Natural killer cell treated with Interleukin-12 subunit alpha and Interleukin-12 subunit beta and Interleukin-15 and Interleukin-18, amount 100 ng/mL, for 72 hours (primary cell): ENCODE results near the gene NT5E. TPM values are rescaled to one million over a fixed set of nuclear protein-coding genes. Genes with fewer than 3 reads are reported as not detected.

Source experiments
- ATAC-seq, 2 donors: fragments of 150-1000 bp; cut with Tn5 transposase in 1 of 2; sonication (Bioruptor Pico), chemical (Tn5 transposase) in 1 of 2; 2 replicates each; pipeline ENCODE4 v1.10.0; 2021
- DNase-seq: peaks from one replicate; pipeline ENCODE4 v3.0.0; 2022; ENCODE audit warnings: low spot score
- H3K27ac Mint-ChIP-seq, 2 donors: 1 replicate in 1 of 2; 2 replicates in 1 of 2; pipeline ENCODE4 v1.8.0; 2022; ENCODE audit warnings: mixed read lengths in 2 of 2, mild to moderate bottlenecking in 1 of 2, moderate library complexity in 1 of 2
- H3K27me3 Mint-ChIP-seq, 2 donors: 1 replicate in 1 of 2; 2 replicates in 1 of 2; pipeline ENCODE4 v1.8.0; 2022; ENCODE audit warnings: mixed read lengths in 2 of 2
- H3K36me3 Mint-ChIP-seq: one replicate; pipeline ENCODE4 v1.8.0; 2022; ENCODE audit warnings: mixed read lengths
- H3K4me1 Mint-ChIP-seq, 2 donors: 1 replicate in 1 of 2; 2 replicates in 1 of 2; pipeline ENCODE4 v1.8.0; 2022; ENCODE audit warnings: low read depth in 2 of 2, mixed read lengths in 2 of 2, mild to moderate bottlenecking in 1 of 2
- H3K4me3 Mint-ChIP-seq: one replicate; pipeline ENCODE4 v1.8.0; 2022; ENCODE audit warnings: mixed read lengths
- H3K9me3 Mint-ChIP-seq: 2 replicates; pipeline ENCODE4 v1.8.0; 2022; ENCODE audit warnings: mixed read lengths
- total RNA-seq, 2 donors: library from RNA; stranded (reverse); gene quantifications; one replicate each; pipeline ENCODE4 v1.2.3, GENCODE V29; 2022

The NT5E gene
- total RNA-seq, 2 donors from 2014 or later: 0.56 TPM; not detected in 1

DNA sequence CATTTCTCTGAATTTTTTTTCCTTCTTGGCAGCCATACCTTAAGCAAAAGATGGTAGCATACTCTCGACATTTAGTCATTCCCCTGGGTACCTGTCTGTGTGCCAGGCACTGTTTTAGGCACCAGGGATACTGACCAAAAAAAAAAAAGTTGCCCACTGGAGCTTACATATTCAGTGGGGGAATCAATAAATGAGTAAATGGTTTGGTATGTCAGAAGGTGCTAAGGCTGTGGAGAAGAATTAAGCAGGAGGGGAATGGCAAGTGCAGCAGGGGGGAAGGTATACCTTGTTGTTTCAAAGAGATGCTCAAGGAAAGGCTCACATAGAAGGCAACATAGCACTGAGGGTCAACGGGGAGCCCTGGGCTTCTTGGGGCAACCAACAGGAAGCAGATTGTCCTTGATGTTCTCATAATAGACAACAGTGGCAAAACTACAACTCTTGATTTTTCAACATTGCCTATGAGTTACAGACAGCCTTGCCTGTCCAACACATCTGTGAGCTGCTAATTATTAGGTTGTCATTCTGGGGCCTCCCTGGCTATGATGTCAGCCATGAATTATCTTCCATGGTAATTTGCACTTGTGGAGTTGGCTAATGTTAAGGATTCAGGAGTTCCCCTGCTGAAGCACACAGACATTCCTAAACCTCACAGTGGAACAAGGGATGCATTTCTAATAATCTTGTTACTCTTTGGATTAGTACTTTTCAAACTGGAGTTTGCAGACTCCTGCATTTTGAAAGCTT lies 19.6 kb downstream of the NT5E start:
- Mint-ChIP-seq H3K27me3 (peaks cover 36 to 41% of the 10 kb centered on the region in 2 donors), H3K27ac (no peak overlapping the region), H3K36me3 (no peaks in the 10 kb centered on the region), H3K4me1 (peaks cover 13 to 18% of the 10 kb centered on the region in 2 donors), H3K9me3 (no peaks in the 10 kb centered on the region), H3K4me3 (no peak overlapping the region)
- DNase-seq (no peak), ATAC-seq (no peak)

DNA sequence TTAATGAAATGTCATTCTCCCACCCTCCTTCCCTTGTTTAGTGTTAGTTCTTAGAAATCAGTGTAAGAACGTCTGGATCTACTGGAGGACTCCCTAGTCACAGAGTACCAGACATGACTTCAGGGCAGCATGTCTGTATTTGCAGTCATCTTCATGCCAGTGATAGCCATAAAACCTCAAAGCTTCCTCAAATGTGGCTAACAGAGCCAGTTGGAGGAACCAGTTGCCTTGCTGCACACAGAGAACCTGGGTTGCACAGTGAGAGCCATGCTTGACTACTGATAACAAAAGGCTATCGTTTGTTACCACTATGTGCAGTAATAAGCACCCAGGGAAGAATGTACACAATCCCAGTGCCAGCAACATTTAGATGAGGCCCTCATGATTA lies 20.1 kb downstream of the NT5E start:
- DNase-seq (no peak), ATAC-seq (no peak)
- Mint-ChIP-seq H3K4me1 (peaks cover 8 to 13% of the 10 kb centered on the region in 2 donors), H3K27me3 (peaks cover 31 to 35% of the 10 kb centered on the region in 2 donors), H3K9me3 (no peaks in the 10 kb centered on the region), H3K36me3 (no peaks in the 10 kb centered on the region), H3K4me3 (no peak overlapping the region), H3K27ac (no peak overlapping the region)

DNA sequence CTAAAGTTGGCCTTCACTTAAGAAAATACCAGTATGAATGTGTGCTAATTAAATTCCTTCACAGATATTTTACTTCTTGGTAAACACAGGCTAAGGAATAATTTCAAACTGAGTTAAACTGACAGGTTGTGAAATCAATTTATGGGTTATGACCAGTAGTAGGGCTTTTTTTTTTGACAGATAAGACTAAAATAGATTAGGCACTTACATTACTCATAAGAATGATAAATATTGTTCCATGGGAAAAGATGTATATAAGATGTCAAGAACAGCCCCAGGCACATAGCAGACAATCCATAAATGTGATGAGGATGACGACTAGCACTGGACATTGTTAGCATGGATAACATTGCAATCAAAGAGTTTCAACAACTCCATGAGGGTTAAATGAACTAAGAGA lies 22.9 kb downstream of the NT5E start:
- Mint-ChIP-seq H3K9me3 (no peaks in the 10 kb centered on the region), H3K4me3 (no peak overlapping the region), H3K4me1 (no peaks in the 10 kb centered on the region), H3K27me3 (peaks cover 26 to 29% of the 10 kb centered on the region in 2 donors), H3K36me3 (no peaks in the 10 kb centered on the region), H3K27ac (no peak overlapping the region)
- DNase-seq (no peak), ATAC-seq (no peak)

DNA sequence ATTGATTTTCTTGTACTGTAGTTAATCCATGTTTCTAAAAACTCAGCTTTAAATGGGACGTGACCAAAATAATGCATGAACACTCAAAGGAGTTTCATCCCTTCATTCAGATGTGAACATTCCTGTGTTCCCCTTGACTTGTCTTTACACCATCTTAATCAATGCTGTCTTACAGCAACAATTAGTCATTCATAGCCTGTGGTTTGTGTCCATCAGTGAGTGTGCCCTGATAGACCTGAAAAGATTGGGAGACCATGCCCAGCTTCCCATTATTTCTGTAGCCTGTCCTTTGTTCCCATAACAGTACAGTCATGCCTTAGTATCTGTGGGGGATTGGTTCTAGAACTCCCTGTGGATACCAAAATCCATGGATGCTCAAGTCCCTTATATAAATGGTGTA lies 23.9 kb downstream of the NT5E start:
- DNase-seq (no peak), ATAC-seq (no peak)
- Mint-ChIP-seq H3K27ac (no peak overlapping the region), H3K36me3 (no peaks in the 10 kb centered on the region), H3K9me3 (no peaks in the 10 kb centered on the region), H3K4me3 (no peak overlapping the region), H3K4me1 (no peaks in the 10 kb centered on the region), H3K27me3 (peaks cover 20 to 23% of the 10 kb centered on the region in 2 donors)

DNA sequence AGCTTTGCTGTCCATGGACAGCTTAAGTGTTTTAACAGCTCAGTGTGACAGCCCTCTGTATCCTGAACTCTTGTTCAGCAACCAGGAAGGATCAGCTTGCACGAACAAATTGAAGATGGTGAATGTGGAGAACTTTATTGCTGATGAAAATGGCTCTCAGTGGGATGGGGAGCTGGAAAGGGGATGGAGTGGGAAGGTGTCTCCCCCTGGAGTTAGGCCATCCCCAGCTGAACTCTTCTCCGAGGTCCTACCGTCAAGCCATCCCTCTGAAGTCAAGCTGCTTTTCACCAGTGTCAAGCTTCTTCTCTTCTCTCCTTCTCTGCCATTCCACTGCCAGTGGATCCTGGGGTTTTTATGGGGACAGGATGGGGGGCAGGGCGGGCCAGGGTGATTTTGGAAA lies 26.6 kb downstream of the NT5E start:
- ATAC-seq (no peak), DNase-seq (no peak)
- Mint-ChIP-seq H3K4me3 (no peak overlapping the region), H3K27ac (no peak overlapping the region), H3K36me3 (no peaks in the 10 kb centered on the region), H3K4me1 (no peaks in the 10 kb centered on the region), H3K27me3 (peaks cover 21 to 22% of the 10 kb centered on the region in 2 donors), H3K9me3 (no peaks in the 10 kb centered on the region)

DNA sequence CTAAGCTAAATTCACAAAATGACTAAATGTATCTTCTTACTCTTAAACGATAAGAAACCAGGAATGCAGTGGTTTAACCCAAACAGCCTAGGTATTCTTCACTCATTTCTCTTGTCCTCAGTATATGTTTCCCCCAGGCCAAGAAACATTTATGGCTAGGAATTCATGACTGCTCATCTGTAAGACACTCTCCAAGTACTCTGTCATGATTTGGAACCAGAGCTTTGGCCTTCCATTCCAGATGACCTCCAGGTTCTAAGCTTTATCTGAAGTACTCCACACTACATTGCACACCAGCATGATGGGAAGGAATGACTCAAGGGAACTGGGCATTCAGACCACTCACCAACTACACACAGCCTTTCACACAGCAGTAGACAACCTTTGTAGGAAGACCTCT lies 29.3 kb downstream of the NT5E start:
- DNase-seq (no peak), ATAC-seq (no peak)
- Mint-ChIP-seq H3K9me3 (no peaks in the 10 kb centered on the region), H3K4me1 (peaks cover 0 to 6% of the 10 kb centered on the region in 2 donors), H3K4me3 (no peak overlapping the region), H3K27me3 (peaks cover 23 to 27% of the 10 kb centered on the region in 2 donors), H3K36me3 (no peaks in the 10 kb centered on the region), H3K27ac (no peak overlapping the region)

DNA sequence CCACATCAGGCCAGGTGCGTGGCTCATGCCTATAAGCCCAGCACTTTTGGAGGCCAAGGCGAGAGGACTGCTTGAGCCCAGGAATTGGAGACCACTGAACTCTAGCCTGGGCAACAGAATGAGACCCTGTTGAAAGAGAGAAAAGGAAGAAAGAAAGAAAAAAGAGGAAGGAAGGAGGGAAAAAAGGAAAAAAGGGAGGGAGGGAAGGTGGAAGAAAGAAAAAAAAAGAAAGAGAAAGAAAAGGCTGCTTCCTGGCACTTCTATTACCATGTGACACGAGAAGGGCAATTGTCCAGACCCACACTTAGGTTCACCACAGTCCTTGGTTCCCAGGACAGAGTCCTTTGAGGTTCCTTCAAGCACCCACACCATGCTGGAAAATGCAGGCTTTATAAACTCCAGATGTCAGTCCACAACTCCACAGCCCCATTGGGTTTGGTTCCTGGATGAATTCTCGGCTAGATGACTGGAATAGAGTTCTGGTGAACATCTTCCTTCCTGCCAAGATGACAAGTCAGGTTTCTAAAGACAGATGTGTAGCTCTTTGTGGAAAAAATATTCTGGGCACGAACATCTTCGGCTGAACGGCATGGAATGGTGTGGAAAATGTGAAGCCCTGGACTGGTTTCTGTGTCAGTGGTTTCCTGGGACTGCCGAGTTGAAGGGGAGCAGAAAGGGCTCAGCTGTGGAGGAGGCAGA lies 32.5 kb downstream of the NT5E start:
- H3K4me1 Mint-ChIP-seq: peaks cover 0 to 6% of the 10 kb centered on the region in 2 donors
- no peak overlapping the region for H3K27ac Mint-ChIP-seq
- peaks cover 10 to 21% of the 10 kb centered on the region in 2 donors for H3K27me3 Mint-ChIP-seq
- H3K9me3 Mint-ChIP-seq: no peaks in the 10 kb centered on the region
- no peaks in the 10 kb centered on the region for H3K36me3 Mint-ChIP-seq
- ATAC-seq (no peak), DNase-seq (no peak)
- H3K4me3 Mint-ChIP-seq: no peak overlapping the region

- peaks cover 0 to 6% of the 10 kb centered on the region in 2 donors for H3K4me1 Mint-ChIP-seq
- H3K27ac Mint-ChIP-seq: no peak overlapping the region
- DNase-seq: peak; percentile 79
Observed at GRCh38 chr6:85482905-85483700, 33.2 kb downstream of the NT5E start.

DNA sequence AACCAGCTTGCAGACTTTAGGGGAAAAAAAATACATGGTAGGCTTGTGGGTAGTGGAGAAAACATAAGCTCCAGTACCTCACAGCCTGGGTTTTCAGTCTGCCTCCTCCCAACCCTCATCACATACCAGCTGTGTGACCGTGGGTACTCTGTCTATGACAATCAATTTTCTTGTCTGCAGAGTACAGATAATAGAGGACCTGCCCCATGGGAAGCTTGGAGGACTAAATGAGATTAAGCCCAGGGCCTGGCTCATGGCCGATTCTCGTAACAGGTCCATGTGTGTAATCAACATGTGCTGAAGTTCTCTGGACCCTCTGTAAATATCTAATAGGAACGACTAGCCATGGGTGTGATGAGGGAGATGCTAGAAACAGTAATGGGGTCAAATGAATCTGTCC lies 34.0 kb downstream of the NT5E start:
- H3K9me3 Mint-ChIP-seq: no peaks in the 10 kb centered on the region
- H3K36me3 Mint-ChIP-seq: no peaks in the 10 kb centered on the region
- H3K27ac Mint-ChIP-seq: no peak overlapping the region
- DNase-seq (no peak), ATAC-seq (no peak)
- H3K27me3 Mint-ChIP-seq: peaks cover 10 to 22% of the 10 kb centered on the region in 2 donors
- H3K4me1 Mint-ChIP-seq: peaks cover 0 to 6% of the 10 kb centered on the region in 2 donors
- H3K4me3 Mint-ChIP-seq: no peak overlapping the region

More at GRCh38 chr6:85482905-85483700, 33.2 kb downstream of the NT5E start:
- ATAC-seq: peak; percentile 79 to 83
- H3K9me3 Mint-ChIP-seq: no peaks in the 10 kb centered on the region
- no peaks in the 10 kb centered on the region for H3K36me3 Mint-ChIP-seq
- peaks cover 10 to 22% of the 10 kb centered on the region in 2 donors for H3K27me3 Mint-ChIP-seq
- H3K4me3 Mint-ChIP-seq: no peak overlapping the region

DNA sequence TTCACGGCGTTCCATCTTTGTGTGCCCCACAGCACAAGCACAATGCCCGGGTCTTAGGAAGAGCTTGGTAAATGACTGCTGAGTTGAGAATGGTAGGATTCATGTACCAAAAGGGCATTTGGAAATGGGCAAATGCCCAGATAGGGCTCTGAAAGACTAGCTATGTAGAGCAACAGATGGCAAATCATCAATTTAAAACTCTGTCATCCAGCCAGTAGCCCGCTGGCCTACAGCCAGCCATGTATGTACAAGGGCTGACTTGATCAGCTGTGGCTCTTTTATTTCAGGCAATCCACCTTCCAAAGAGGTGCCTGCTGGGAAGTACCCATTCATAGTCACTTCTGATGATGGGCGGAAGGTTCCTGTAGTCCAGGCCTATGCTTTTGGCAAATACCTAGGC lies 35.1 kb downstream of the NT5E start:
- H3K36me3 Mint-ChIP-seq: no peaks in the 10 kb centered on the region
- ATAC-seq (no peak), DNase-seq (no peak)
- peaks cover 10 to 19% of the 10 kb centered on the region in 2 donors for H3K27me3 Mint-ChIP-seq
- no peak overlapping the region for H3K4me3 Mint-ChIP-seq
- H3K4me1 Mint-ChIP-seq: peaks cover 0 to 6% of the 10 kb centered on the region in 2 donors
- H3K9me3 Mint-ChIP-seq: no peaks in the 10 kb centered on the region
- no peak overlapping the region for H3K27ac Mint-ChIP-seq

DNA sequence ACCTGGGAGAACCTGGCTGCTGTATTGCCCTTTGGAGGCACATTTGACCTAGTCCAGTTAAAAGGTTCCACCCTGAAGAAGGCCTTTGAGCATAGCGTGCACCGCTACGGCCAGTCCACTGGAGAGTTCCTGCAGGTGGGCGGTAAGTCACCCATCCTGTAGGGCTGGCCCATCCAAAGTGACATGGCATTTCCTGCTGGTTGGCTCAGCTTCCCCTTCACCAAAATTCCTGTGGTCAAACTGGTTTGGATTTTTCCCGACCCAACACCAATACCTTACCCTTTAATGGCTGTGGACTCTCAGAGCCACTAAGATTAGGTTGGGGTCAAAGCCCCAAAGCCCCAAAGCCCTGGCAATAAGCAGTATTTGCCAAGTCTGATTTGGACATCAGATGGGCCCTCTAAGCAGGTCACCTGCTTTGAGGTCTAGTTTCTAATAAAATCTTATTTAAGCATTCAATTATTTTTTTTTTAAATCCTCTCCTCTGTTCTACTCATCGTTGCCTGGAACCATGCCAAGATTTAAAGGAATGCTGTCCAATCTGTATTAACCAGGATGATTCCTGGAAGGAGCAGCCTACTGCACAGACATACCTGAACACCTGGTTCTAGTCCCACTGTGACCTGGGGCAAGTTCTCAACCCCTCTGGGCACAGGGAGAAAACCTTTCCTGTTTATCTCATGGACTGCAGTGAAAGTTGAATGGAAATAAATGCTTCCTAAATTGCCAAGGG lies 40.8 kb downstream of the NT5E start:
- no peak for ATAC-seq
- Mint-ChIP-seq H3K4me3 (no peak overlapping the region), H3K36me3 (no peaks in the 10 kb centered on the region), H3K9me3 (no peaks in the 10 kb centered on the region), H3K4me1 (peaks cover 0 to 4% of the 10 kb centered on the region in 2 donors), H3K27ac (no peak overlapping the region), H3K27me3 (peaks cover 0 to 4% of the 10 kb centered on the region in 2 donors)
- no peak for DNase-seq

DNA sequence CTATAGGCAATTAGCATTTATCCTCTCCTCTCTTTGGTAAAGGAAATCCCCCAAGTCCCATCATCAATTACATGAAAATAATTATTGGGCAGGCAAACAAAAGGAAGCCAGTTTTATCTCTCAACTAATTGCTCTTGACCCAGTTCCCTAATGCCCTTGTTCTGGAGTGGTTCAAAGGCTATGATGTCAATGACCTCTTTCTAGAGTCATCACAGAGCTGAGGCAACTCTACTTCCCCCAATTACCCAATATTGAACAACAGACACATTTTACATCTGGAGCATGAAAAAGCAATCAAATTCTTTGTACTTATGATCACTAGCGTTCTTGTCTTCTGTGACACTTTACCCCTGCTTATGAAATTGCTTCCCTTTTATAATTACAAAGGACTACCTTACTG lies 43.5 kb downstream of the NT5E start:
- peaks cover 15% of the 10 kb centered on the region for H3K36me3 Mint-ChIP-seq
- peaks cover 18 to 28% of the 10 kb centered on the region in 2 donors for H3K4me1 Mint-ChIP-seq
- no peak for DNase-seq
- ATAC-seq: no peak
- no peak overlapping the region for H3K4me3 Mint-ChIP-seq
- no peaks in the 10 kb centered on the region for H3K27me3 Mint-ChIP-seq
- peaks cover 6% of the 10 kb centered on the region for H3K9me3 Mint-ChIP-seq
- H3K27ac Mint-ChIP-seq: no peak overlapping the region
